ENCODE results near the gene ATP8A2.
"Not testable (repeated sequence)": the region's sequence is repeated elsewhere in the genome, so short reads cannot be mapped to it uniquely, and the experiment has no call there.

The ATP8A2 gene

DNA sequence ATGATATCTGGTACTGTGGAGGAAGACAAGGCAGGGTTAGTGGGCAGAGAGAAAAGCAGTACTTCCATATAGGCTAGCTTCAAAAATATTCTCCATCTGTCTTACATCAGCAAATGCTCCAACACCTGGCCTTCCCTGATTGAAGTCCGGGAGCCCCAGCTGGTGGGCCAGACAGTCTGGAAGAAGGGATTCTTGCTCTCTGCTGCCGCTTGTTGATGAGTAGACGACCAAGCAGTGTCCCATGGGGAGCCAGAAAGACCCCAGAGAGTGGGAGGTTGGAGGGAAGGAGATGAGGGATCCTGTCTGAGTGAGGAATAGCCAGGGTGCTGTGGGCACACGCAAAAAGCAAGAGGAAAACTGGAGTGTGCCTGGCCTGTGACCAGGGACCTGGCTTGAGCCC is 95.1 kb downstream of the ATP8A2 start:
- DNase-seq: no peak

GRCh38 chr13:25468325-25469168 is 96.8 kb downstream of the ATP8A2 start:
- DNase-seq: no peak

DNA sequence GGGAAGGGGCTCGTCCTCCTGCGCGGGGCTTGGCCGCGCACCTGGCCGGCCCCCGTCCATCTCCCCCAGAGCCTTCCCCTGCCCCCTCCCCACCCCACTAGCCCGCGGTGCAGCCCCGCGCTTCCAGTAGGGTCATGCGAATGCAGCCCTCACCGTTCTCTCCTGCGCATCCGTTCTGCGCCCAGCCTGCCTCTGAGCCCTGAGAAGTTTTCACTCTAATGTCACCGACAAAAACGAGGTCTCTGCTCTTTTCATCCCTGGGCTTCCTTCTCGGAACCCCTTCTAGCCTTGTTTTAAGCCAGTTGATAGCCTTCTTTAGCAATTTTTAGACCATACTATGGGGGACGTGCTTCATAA is 97.4 kb downstream of the ATP8A2 start:
- DNase-seq: no peak

DNA sequence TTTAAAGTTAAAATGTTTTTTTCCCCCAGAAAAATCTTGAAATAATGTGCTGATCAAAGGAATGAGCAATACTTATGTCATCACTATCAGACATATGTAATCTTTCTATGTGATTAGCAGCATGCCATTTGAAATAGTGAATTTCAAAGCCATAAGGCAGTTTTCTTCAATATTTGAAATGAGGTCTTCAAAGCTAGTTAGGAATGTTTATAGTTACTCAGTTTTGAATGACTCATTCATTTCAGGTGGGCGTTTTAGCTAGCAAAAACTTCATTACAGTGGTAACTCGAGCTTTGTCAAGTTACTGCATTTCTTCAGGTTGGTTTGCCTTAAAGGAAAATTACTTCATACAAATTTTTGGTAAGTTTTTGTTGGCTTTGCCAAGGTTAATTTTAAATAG is 102.1 kb downstream of the ATP8A2 start:
- no peak for DNase-seq

DNA sequence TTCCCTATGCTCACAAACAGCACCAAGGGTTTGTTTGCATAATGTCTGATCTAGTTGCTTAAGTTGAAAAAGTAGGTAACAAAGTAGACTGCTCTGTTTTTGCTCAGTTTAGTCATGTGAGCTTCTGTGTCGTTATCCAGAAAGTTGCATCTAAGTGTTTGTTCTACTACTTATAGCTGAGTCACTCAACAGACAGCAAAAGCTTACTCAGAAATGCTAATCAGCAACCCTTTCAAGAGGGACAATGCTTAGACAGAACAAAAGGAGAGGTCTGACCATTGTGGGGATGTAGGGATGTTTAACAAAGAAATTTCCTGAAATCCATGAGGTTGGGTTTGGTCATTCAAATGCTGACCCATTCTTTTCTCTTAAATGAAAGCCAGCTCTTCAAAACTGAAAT is 106.4 kb downstream of the ATP8A2 start:
- DNase-seq: no peak

GRCh38 chr13:25489238-25489637 is 117.5 kb downstream of the ATP8A2 start:
- DNase-seq: no peak

DNA sequence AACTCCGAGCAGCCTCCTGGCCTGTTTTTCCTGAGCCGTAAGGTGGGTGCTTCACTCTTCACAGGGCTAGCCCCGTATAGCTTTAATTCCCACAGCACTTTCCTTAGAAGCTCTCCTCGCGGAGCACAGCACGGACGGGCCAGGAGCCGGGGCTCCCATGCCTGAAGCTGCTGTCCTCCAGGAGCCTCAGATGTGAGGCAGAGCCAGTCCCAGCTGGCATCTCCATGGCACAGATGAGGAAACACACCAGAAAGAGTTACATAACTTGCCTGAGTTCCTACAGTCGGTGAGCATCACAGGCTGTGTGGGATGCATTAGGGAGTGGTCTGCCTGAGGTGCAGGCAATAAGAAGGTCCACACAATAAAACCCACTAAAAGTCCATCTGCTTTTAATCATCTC is 118.5 kb downstream of the ATP8A2 start:
- no peak for DNase-seq

DNA sequence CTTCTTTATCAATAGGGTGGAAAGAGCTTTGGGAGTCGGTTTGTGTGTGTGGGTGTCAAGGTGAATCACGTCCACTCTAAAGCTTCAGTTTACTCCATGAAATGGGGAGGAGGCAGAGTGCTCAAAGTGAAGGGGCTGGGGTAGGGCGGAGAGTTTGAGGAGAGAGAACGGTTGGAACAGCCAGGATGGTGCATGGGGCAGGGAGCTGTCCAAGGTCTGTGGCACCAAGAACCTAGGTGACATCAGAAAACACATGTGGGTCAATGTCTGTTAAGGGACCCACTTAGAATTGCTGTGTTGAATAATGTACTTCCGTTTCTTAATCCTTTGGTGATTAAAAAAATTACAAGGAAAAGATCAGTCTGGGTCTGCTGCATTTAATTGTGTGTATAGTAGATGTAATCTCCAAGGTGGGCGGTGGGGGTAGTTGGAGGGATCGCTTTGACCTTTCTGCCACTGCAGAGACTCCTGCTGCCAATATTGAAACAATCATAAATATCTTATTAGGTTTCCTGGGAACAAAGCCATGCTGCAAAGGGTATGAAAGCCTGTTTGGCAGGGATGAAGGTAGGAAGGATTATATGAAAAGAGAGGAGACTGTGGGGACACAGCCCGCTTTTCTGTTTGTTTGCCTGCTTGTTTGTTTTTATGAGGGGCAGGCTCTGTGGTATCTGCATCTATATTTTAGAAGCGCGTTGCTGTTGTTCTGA is 122.3 kb downstream of the ATP8A2 start:
- DNase-seq: no peak

DNA sequence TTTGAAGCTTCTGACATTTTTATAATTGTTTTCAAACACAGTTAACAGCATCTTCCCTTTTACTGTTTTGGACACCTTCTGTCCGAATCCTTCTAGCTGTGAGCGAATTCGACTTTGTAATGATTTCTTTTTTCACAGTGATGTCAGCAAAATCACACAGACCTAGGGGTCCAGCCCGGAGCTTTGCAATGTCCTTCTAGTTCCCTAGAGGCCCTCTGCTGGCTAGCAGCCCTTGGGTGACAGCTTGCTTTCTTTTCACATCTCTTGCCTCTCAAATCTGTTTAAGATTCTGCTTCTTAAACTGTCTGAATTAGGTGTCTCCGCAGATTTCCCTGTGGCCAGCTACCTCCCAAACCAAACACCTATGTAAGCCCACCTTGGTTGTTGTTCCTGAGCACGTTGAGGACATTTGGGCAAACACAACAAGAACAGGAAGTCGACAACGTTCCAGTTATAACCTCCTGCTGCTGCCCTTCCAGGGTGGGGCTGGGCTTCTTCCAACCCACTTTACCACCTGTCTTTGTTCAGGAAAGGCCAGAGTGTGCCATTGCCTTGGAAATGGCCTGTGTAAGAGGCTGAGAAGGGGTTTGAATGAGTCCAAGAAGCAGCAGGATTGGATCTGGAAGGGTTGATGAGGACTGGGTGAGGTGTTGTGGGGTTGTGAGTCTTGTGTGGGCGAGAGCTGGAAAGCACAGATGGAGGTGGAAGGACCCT is 123.1 kb downstream of the ATP8A2 start:
- no peak for DNase-seq

- no peak for DNase-seq
Measured at GRCh38 chr13:25501231-25501630, 129.5 kb downstream of the ATP8A2 start.

GRCh38 chr13:25502031-25502430 is 130.3 kb downstream of the ATP8A2 start:
- DNase-seq: no peak

GRCh38 chr13:25502551-25502950 is 130.8 kb downstream of the ATP8A2 start:
- DNase-seq: no peak

DNA sequence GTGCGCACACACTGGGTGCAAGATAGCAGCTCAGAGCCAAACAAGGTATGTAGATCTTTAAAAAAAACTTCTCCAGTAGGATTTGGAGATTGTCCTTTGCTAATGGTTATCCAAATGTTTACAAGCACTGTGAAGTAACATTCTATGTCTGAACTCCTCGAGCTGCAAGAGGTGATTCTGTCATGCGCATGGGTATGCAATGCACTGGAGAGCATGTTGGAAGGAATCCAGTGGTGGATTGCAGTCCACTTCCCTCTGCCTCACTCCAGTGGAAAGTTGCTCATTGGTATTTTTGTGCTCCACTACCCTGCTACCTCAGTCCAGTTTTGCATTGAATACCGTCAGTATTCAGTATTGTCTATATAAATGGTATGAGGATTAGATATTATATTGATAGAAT is 132.1 kb downstream of the ATP8A2 start:
- DNase-seq: no peak

- no peak for DNase-seq
Measured at GRCh38 chr13:25507841-25508240, 136.1 kb downstream of the ATP8A2 start.

GRCh38 chr13:25513060-25513459 is 141.3 kb downstream of the ATP8A2 start:
- DNase-seq: not testable (repeated sequence)

DNA sequence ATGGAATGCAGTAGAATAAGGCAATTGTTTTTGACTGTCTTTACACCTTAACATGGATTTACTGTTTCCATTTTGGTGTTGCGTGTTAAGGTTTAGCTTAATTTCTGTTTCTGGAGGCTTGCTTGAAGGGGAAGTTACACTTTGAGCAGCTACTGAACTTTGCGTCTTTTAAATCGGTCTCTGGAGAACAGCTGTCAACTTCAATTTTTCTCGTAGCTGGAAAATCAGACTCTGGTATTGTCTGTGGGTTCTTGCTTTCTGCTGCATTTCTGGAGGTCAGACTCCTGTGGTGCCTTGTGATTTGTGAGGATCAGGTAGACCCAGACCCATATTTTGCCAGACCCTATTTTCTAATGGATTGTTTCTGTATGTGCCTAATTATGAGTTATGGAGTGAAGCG is 146.7 kb downstream of the ATP8A2 start:
- no peak for DNase-seq

GRCh38 chr13:25525884-25526283 is 154.1 kb downstream of the ATP8A2 start:
- no peak for DNase-seq

DNA sequence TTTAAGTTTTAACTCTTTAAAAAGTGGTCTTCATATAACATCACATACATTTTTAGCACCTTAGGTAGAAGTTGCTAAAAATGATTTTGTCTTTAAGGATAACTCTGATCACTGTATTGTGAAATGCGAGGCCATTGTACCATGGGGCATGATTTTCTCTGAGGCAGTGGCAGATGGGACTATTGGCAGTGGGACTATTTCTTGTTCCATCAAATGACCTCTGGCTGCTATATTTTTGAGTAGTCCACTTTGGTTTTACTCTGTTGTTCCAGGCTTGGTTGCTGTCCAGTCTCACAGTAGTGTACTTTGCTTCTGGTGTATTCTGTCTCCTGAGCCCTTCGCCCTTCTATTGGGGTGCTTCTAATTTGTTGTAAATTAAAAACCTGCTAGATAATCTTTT is 156.5 kb downstream of the ATP8A2 start:
- DNase-seq: no peak

- DNase-seq: no peak
Measured at GRCh38 chr13:25529425-25529824, 157.7 kb downstream of the ATP8A2 start.

DNA sequence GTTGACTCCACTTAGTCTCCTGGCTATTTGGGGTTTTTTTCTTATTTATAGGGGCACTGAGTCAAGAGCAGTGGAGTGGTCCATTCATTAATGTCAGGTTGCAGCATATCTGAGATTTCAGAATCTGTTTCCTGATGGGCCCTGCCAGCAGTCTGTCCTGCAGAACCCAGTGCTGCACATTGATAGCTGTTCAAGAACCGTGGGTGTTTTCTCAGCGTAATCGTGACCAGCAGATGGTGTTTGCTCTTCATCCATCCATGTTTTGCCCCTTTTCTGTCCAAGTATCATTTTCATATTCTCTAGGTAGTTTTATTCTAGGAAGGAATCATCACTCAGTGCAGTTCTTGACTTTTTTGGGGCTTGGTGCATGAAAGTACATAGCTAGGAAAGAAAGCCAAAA is 166.5 kb downstream of the ATP8A2 start:
- no peak for DNase-seq

GRCh38 chr13:25541434-25542123 is 169.8 kb downstream of the ATP8A2 start:
- DNase-seq: no peak

DNA sequence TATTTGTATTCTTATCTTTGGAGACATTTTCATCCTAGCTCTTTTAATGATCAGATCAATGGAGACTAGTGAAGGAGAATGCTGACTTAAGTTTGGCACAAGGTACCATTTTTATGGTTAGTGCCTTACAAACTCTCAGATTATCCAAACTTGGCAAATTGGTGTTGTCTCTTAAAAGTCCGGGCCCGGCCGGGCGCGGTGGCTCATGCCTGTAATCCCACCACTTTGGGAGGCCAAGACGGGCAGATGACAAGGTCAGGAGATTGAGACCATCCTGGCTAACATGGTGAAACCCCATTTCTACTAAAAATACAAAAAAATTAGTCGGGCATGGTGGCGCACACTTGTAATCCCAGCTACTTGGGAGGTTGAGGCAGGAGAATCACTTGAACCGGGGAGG is 177.2 kb downstream of the ATP8A2 start:
- DNase-seq: not testable (repeated sequence)

DNA sequence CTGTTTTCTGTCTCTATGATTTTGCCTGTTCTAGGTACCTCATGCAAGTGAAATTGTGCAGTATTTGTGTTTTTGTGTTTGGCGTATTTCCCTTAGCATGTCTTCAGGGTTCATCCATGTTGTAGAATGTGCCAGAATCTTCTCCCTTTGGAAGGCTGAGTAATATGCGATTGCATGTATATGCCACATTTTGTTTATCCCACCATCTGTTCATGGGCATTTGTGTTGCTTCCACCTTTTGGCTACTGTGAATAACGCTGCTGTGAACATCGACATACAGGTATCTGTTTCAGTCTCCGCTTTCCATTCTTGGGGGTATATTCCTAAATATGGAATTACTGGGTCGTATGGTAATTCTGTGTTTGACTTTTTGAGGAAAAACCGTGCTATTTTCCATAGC is 190.0 kb downstream of the ATP8A2 start:
- DNase-seq: no peak
